Panc1 (cell line): Measurements from ENCODE around the gene AGBL4. TPM values are rescaled to one million over a fixed set of nuclear protein-coding genes. Genes with fewer than 3 reads are reported as not detected.

Source experiments
- ATAC-seq: fragments of 200-7000 bp; cut with Tn5 transposase; 2 replicates; pipeline ENCODE4 v1.9.1; 2020; ENCODE audit warnings: mild to moderate bottlenecking, moderate library complexity
- BruUV-seq: library from RNA; stranded (reverse); fragments of 400-500 nt; replicated peaks from 2 replicates; lab custom pipeline; 2021; lab: Mats Ljungman, UMichigan
- CTCF ChIA-PET: fragments of 300-600 bp; sonication (Branson Sonifier 250); formaldehyde crosslinking; loops from one replicate; lab custom pipeline; 2022; ENCODE audit warnings: antibody characterized with exemption; lab: Charles Lee
- POLR2A ChIA-PET: fragments of 300-600 bp; sonication (Branson Sonifier 250); formaldehyde crosslinking; loops from one replicate; lab custom pipeline; 2022; ENCODE audit warnings: antibody characterized with exemption; lab: Charles Lee
- DNase-seq: peaks from one replicate; pipeline ENCODE4 v3.0.0-alpha.2; 2010; ENCODE audit warnings: low read depth, low spot score
- H3K27ac ChIP-seq: 2 replicates; pipeline ENCODE4 v1.5.1; 2011; ENCODE audit warnings: mild to moderate bottlenecking, low read length, inconsistent platforms
- H3K27me3 ChIP-seq: fragments of 200-500 bp; sonication (Bioruptor generic); 2 replicates; pipeline ENCODE4 v1.6.0; 2014; ENCODE audit warnings: low read length, inconsistent platforms; ENCODE audit not compliant: control insufficient read depth, insufficient read depth
- H3K36me3 ChIP-seq: fragments of 200-500 bp; sonication (Bioruptor generic); 2 replicates; pipeline ENCODE4 v1.5.1; 2014; ENCODE audit warnings: inconsistent platforms, mild to moderate bottlenecking, low read length, moderate library complexity; ENCODE audit not compliant: control insufficient read depth, insufficient read depth
- H3K4me1 ChIP-seq: 2 replicates; pipeline ENCODE4 v1.5.1; 2011; ENCODE audit warnings: inconsistent platforms, mild to moderate bottlenecking, low read length, moderate library complexity; ENCODE audit not compliant: control insufficient read depth, insufficient read depth
- H3K4me3 ChIP-seq, 2 experiments: 2 replicates each; pipeline ENCODE4 v1.5.1; 2011 to 2012; ENCODE audit warnings: low read depth in 2 of 2, low read length in 2 of 2, mild to moderate bottlenecking in 2 of 2, inconsistent platforms in 1 of 2, moderate library complexity in 1 of 2
- H3K9me3 ChIP-seq: fragments of 200-500 bp; sonication (Bioruptor generic); 2 replicates; pipeline ENCODE4 v1.5.1; 2014; ENCODE audit warnings: low read depth, mild to moderate bottlenecking, inconsistent platforms, low read length, moderate library complexity; ENCODE audit not compliant: control insufficient read depth, insufficient read depth
- POLR2AphosphoS5 ChIP-seq: IDR thresholded peaks from 2 replicates; pipeline ENCODE4 v1.6.1; 2012; ENCODE audit warnings: mild to moderate bottlenecking, low read depth, low read length, moderate library complexity
- REST ChIP-seq, 2 experiments: IDR thresholded peaks; 2 replicates each; pipeline ENCODE4 v1.6.1; 2011 to 2012; ENCODE audit warnings: low read depth in 2 of 2, control low read depth in 1 of 2, low read length in 1 of 2, mild to moderate bottlenecking in 1 of 2, moderate library complexity in 1 of 2; ENCODE audit not compliant: insufficient read depth in 1 of 2
- SIN3A ChIP-seq: IDR thresholded peaks from 2 replicates; pipeline ENCODE4 v1.6.1; 2012; ENCODE audit warnings: low read depth, mild to moderate bottlenecking, low read length, moderate library complexity, borderline replicate concordance; ENCODE audit not compliant: insufficient read depth
- TCF7L2 ChIP-seq: IDR thresholded peaks from 2 replicates; pipeline ENCODE4 v1.6.1; 2011; ENCODE audit warnings: mild to moderate bottlenecking, low read depth, low read length, inconsistent platforms
- in situ Hi-C: cut with HindIII; loops from 2 replicates; pipeline ENCODE4 v1.10.0; 2016; ENCODE audit warnings: low sequenced_read_pairs, low pct_unique_long_range_greater_than_20kb
- intact Hi-C: fragments of 100-400 bp; cut with micrococcal nuclease; formaldehyde crosslinking; loops from one replicate; pipeline ENCODE4 v1.10.0; 2022; ENCODE audit not compliant: unreplicated experiment
- total RNA-seq: library from RNA; stranded (reverse); gene quantifications from one replicate; pipeline ENCODE4 v1.2.1, GENCODE V29; 2021; ENCODE audit not compliant: unreplicated experiment
- TF ChIP-seq, protein P1 (sequence below): fragments of 450-650 bp; IDR thresholded peaks from 2 replicates; pipeline ENCODE4 v1.5.1; 2017; ENCODE audit warnings: mild to moderate bottlenecking

The AGBL4 gene
- total RNA-seq, 1 experiment from 2014 or later, result not detected

- intact Hi-C loops (no loop called here), in situ Hi-C loops (no loop called here)
- ATAC-seq (no peak), DNase-seq (no peak)
- no peak overlapping the region for H3K4me3 ChIP-seq
- H3K9me3 ChIP-seq, result no peaks in the 10 kb centered on the region
- no peaks in the 10 kb centered on the region for H3K36me3 ChIP-seq
- H3K4me1 ChIP-seq, result no peaks in the 10 kb centered on the region
- POLR2A ChIA-PET, result no interaction called here
- TF ChIP-seq, protein P1, sequence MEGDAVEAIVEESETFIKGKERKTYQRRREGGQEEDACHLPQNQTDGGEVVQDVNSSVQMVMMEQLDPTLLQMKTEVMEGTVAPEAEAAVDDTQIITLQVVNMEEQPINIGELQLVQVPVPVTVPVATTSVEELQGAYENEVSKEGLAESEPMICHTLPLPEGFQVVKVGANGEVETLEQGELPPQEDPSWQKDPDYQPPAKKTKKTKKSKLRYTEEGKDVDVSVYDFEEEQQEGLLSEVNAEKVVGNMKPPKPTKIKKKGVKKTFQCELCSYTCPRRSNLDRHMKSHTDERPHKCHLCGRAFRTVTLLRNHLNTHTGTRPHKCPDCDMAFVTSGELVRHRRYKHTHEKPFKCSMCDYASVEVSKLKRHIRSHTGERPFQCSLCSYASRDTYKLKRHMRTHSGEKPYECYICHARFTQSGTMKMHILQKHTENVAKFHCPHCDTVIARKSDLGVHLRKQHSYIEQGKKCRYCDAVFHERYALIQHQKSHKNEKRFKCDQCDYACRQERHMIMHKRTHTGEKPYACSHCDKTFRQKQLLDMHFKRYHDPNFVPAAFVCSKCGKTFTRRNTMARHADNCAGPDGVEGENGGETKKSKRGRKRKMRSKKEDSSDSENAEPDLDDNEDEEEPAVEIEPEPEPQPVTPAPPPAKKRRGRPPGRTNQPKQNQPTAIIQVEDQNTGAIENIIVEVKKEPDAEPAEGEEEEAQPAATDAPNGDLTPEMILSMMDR, result no peak
- TF ChIP-seq REST (IDR thresholded peaks at IDR 0.05; ENCODE audit: insufficient read depth in 1 of 2, low read depth in 2 of 2, low read length in 1 of 2) (no peak), SIN3A (no peak), POLR2AphosphoS5 (no peak), TCF7L2 (no peak)
- H3K27me3 ChIP-seq, result no peaks in the 10 kb centered on the region
- no peak overlapping the region for H3K27ac ChIP-seq
- no TSS peak for BruUV-seq
- CTCF ChIA-PET, result no interaction called here
Observed at GRCh38 chr1:49622877-49623276, 400.9 kb downstream of the AGBL4 start.

- in situ Hi-C loops, result no loop called here
Observed at GRCh38 chr1:49606082-49606481, 417.7 kb downstream of the AGBL4 start.

More at GRCh38 chr1:49606082-49606481, 417.7 kb downstream of the AGBL4 start:
- no TSS peak for BruUV-seq
- CTCF ChIA-PET, result no interaction called here
- intact Hi-C loops, result no loop called here
- no peaks in the 10 kb centered on the region for H3K9me3 ChIP-seq
- no peak for DNase-seq
- H3K4me1 ChIP-seq, result no peaks in the 10 kb centered on the region
- POLR2A ChIA-PET, result no interaction called here
- no peak overlapping the region for H3K4me3 ChIP-seq
- ATAC-seq, result no peak
- no peaks in the 10 kb centered on the region for H3K27me3 ChIP-seq
- TF ChIP-seq POLR2AphosphoS5 (no peak), SIN3A (no peak), REST (IDR thresholded peaks at IDR 0.05; ENCODE audit: insufficient read depth in 1 of 2, low read depth in 2 of 2, low read length in 1 of 2) (no peak), TCF7L2 (no peak)
- TF ChIP-seq, protein P1, result no peak
- H3K36me3 ChIP-seq, result no peaks in the 10 kb centered on the region
- H3K27ac ChIP-seq, result no peak overlapping the region
